ENCODE measurements around the gene TIPARP. TPM values are rescaled to one million over a fixed set of nuclear protein-coding genes. Genes with fewer than 3 reads are reported as not detected.
A peak's percentile ranks its signal among the peaks of the same experiment; 100 is the strongest.

The TIPARP gene
- total RNA-seq, 4 donors from 2014 or later: 39.7 to 90.8 (median 52.2) TPM

- Histone ChIP-seq H3K27me3 (no peaks in the 10 kb centered on the region), H3K36me3 (no peaks in the 10 kb centered on the region), H3K4me3 (no peak overlapping the region), H3K27ac (no peak overlapping the region), H3K9me3 (no peaks in the 10 kb centered on the region), H3K4me1 (peaks cover 0 to 11% (median 5%) of the 10 kb centered on the region in 4 donors)
- no peak for DNase-seq
- TF ChIP-seq CTCF (IDR thresholded peaks at IDR 0.05) (no peak), POLR2A (IDR thresholded peaks at IDR 0.05) (no peak)
Observed at GRCh38 chr3:156666073-156666472, 8.3 kb upstream of the TIPARP start.

- H3K36me3 ChIP-seq: no peaks in the 10 kb centered on the region
- H3K9me3 ChIP-seq: no peaks in the 10 kb centered on the region
- H3K4me3 ChIP-seq: no peak overlapping the region
- peak in 1 of 3 donors; percentile 66 for DNase-seq
- H3K27me3 ChIP-seq: no peaks in the 10 kb centered on the region
- H3K4me1 ChIP-seq: peaks cover 0 to 11% (median 5%) of the 10 kb centered on the region in 4 donors
- no peak overlapping the region for H3K27ac ChIP-seq
- TF ChIP-seq POLR2A (IDR thresholded peaks at IDR 0.05): no peak
- TF ChIP-seq CTCF (IDR thresholded peaks at IDR 0.05): no peak
Observed at GRCh38 chr3:156668073-156668763, 6.2 kb upstream of the TIPARP start.

GRCh38 chr3:156670077-156670476, 4.3 kb upstream of the TIPARP start:
- TF ChIP-seq POLR2A (IDR thresholded peaks at IDR 0.05): no peak
- Histone ChIP-seq H3K27ac (no peak overlapping the region), H3K27me3 (no peaks in the 10 kb centered on the region), H3K9me3 (no peaks in the 10 kb centered on the region), H3K4me3 (no peak overlapping the region), H3K36me3 (no peaks in the 10 kb centered on the region), H3K4me1 (peaks cover 0 to 10% (median 3%) of the 10 kb centered on the region in 4 donors)
- DNase-seq: no peak

- Histone ChIP-seq H3K4me1 (peaks cover 0 to 10% (median 2%) of the 10 kb centered on the region in 4 donors), H3K36me3 (no peaks in the 10 kb centered on the region), H3K4me3 (no peak overlapping the region), H3K27me3 (no peaks in the 10 kb centered on the region), H3K9me3 (no peaks in the 10 kb centered on the region), H3K27ac (no peak overlapping the region)
- no peak for DNase-seq
- no peak for TF ChIP-seq POLR2A (IDR thresholded peaks at IDR 0.05)
- no peak for TF ChIP-seq CTCF (IDR thresholded peaks at IDR 0.05)
Observed at GRCh38 chr3:156670652-156671051, 3.7 kb upstream of the TIPARP start.

- H3K4me1 ChIP-seq: peaks cover 0 to 10% (median 4%) of the 10 kb centered on the region in 4 donors
- no peak for TF ChIP-seq POLR2A (IDR thresholded peaks at IDR 0.05)
- no peak for TF ChIP-seq CTCF (IDR thresholded peaks at IDR 0.05)
- no peak for DNase-seq
Observed at GRCh38 chr3:156673732-156674045, 701 bp upstream of the TIPARP start.

GRCh38 chr3:156674911-156675829, 780 bp downstream of the TIPARP start:
- no peaks in the 10 kb centered on the region for H3K27me3 ChIP-seq
- H3K4me3 ChIP-seq: peak overlapping the region; percentile 62 to 95 (median 78)
- DNase-seq: peak; percentile 55 to 79 (median 74)
- no peak for TF ChIP-seq POLR2A (IDR thresholded peaks at IDR 0.05)
- peak in 4 of 6 experiments; percentile 30 to 59 (median 52) for TF ChIP-seq CTCF (IDR thresholded peaks at IDR 0.05)
- peaks cover 0 to 14% (median 0%) of the 10 kb centered on the region in 3 donors for H3K36me3 ChIP-seq
- peak overlapping the region; percentile 87 to 97 (median 96) for H3K27ac ChIP-seq
- no peaks in the 10 kb centered on the region for H3K9me3 ChIP-seq
- H3K4me1 ChIP-seq: peaks cover 0 to 25% (median 8%) of the 10 kb centered on the region in 4 donors

More at GRCh38 chr3:156673732-156674045, 701 bp upstream of the TIPARP start:
- Histone ChIP-seq H3K27me3 (no peaks in the 10 kb centered on the region), H3K27ac (peak overlapping the region; percentile 87 to 97 (median 96)), H3K36me3 (peaks cover 0 to 12% (median 0%) of the 10 kb centered on the region in 3 donors), H3K9me3 (no peaks in the 10 kb centered on the region), H3K4me3 (peak overlapping the region; percentile 62 to 95 (median 78))
